ENCODE measurements around the gene IL36A.

IL36A gene

DNA sequence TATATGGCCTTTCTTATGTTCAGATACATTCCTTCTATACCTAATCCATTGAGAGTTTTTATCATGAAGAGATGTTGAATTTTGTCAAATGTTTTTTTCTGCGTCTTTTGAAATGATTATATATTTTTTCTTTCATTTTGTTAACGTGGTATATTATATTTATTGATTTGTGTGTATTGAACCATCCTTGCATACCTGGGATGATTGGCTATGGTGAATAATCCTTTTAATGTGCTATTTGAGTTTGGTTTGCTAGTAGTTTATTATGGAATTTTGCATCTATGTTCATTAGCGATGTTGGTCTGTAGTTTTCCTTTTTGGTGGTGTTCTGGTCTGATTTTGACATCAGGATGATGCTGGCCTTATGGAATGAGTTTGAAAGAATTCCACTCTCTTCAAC, 15.6 kb upstream of the IL36A start:
- Histone ChIP-seq H2AFZ (no peak overlapping the region), H3K36me3 (ENCODE audit: control insufficient read depth, insufficient read depth, low read length) (no peaks in the 10 kb centered on the region), H3K4me3 (ENCODE audit: low read depth, low read length) (no peak overlapping the region), H3K79me2 (no peaks in the 10 kb centered on the region), H3K4me1 (no peaks in the 10 kb centered on the region), H3K9me3 (ENCODE audit: control insufficient read depth, low read length) (peaks cover 3% of the 10 kb centered on the region), H3K27me3 (ENCODE audit: control insufficient read depth, insufficient read depth, low read length) (no peaks in the 10 kb centered on the region), H3K27ac (no peak overlapping the region), H3K9ac (no peak overlapping the region), H3K4me2 (ENCODE audit: low read length) (no peak overlapping the region)
- TF ChIP-seq, protein P1, sequence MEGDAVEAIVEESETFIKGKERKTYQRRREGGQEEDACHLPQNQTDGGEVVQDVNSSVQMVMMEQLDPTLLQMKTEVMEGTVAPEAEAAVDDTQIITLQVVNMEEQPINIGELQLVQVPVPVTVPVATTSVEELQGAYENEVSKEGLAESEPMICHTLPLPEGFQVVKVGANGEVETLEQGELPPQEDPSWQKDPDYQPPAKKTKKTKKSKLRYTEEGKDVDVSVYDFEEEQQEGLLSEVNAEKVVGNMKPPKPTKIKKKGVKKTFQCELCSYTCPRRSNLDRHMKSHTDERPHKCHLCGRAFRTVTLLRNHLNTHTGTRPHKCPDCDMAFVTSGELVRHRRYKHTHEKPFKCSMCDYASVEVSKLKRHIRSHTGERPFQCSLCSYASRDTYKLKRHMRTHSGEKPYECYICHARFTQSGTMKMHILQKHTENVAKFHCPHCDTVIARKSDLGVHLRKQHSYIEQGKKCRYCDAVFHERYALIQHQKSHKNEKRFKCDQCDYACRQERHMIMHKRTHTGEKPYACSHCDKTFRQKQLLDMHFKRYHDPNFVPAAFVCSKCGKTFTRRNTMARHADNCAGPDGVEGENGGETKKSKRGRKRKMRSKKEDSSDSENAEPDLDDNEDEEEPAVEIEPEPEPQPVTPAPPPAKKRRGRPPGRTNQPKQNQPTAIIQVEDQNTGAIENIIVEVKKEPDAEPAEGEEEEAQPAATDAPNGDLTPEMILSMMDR (IDR thresholded peaks at IDR 0.05): no peak

DNA sequence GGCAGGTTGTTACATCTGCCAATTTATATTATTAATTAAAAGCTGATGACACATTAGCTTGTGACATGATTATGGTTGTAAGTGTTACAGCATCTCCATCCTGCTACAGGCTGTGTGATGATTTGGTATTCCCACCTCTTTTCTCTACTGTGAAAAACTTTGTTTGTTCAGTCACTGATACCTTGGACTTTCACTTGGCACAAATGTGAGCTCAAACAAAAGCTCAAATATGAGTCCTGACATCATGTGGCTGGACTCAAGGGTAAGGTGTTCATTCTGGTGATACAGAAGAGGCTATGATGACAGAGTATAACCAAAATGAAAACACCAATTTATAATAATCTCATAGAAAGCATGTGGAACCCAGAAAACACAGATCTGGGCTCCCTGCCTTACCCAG, 11.4 kb upstream of the IL36A start:
- no peak overlapping the region for H2AFZ ChIP-seq
- no peak overlapping the region for H3K4me3 ChIP-seq (ENCODE audit: low read depth, low read length)
- H3K79me2 ChIP-seq: no peaks in the 10 kb centered on the region
- no peaks in the 10 kb centered on the region for H3K36me3 ChIP-seq (ENCODE audit: control insufficient read depth, insufficient read depth, low read length)
- TF ChIP-seq, protein P1 (IDR thresholded peaks at IDR 0.05): no peak
- no peak overlapping the region for H3K4me2 ChIP-seq (ENCODE audit: low read length)
- peaks cover 3% of the 10 kb centered on the region for H3K9me3 ChIP-seq (ENCODE audit: control insufficient read depth, low read length)
- no peaks in the 10 kb centered on the region for H3K27me3 ChIP-seq (ENCODE audit: control insufficient read depth, insufficient read depth, low read length)
- H3K9ac ChIP-seq: no peak overlapping the region
- no peak overlapping the region for H3K27ac ChIP-seq
- H3K4me1 ChIP-seq: no peaks in the 10 kb centered on the region

DNA sequence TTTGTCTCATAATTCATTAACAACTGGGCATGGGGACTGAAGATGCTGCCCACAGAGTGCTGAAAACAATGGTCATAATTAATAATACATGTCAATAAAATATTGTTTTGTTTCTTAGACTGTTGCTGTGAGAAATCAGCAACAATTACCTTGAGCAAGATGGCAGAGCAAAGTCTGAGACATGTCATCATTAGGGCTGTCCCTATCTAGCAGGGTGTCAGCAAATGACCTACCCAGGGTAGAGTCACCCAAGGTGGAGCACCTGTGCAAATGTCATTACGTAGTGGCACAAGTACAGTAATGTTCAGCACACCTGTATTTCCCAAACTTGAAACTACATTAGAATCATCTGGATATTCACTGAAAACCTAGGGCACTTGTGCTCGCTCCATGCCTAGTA, 10.6 kb upstream of the IL36A start:
- Histone ChIP-seq H3K27ac (no peak overlapping the region), H2AFZ (no peak overlapping the region), H3K79me2 (no peaks in the 10 kb centered on the region)

DNA sequence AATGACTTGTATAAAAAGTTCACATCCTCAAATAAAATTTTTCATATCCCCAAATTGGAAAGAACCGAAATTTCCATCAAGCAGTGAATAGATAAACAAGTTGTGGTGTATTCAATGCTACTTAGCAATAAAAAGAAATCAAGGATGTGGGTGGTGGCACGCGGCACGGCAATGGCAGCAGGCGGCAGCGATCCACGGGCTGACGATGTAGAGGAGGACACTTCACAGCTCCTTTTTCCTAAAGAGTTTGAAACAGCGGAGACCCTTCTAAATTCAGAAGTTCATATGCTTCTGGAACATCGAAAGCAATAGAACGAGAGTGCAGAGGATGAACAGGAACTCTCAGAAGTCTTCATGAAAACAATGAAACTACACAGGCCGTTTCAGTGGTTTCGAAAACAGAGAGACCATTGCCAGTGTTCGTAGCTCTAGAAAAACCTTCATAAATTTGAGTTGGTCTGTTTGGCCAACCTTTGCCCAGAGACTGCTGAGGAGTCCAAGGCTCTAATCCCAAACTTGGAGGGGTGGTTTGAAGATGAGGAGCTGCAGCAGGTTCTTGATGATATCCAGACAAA, 9.8 kb upstream of the IL36A start:
- Histone ChIP-seq H3K4me3 (ENCODE audit: low read depth, low read length) (no peak overlapping the region), H3K27ac (no peak overlapping the region), H3K4me2 (ENCODE audit: low read length) (no peak overlapping the region), H3K27me3 (ENCODE audit: control insufficient read depth, insufficient read depth, low read length) (no peaks in the 10 kb centered on the region), H3K9me3 (ENCODE audit: control insufficient read depth, low read length) (no peaks in the 10 kb centered on the region), H3K79me2 (no peaks in the 10 kb centered on the region), H2AFZ (no peak overlapping the region), H3K9ac (no peak overlapping the region), H3K4me1 (no peaks in the 10 kb centered on the region), H3K36me3 (ENCODE audit: control insufficient read depth, insufficient read depth, low read length) (no peaks in the 10 kb centered on the region)
- TF ChIP-seq, protein P1 (IDR thresholded peaks at IDR 0.05): no peak

More for the DNA sequence above, 10.6 kb upstream of the IL36A start:
- Histone ChIP-seq H3K27me3 (ENCODE audit: control insufficient read depth, insufficient read depth, low read length) (no peaks in the 10 kb centered on the region), H3K9me3 (ENCODE audit: control insufficient read depth, low read length) (peaks cover 3% of the 10 kb centered on the region), H3K4me3 (ENCODE audit: low read depth, low read length) (no peak overlapping the region), H3K36me3 (ENCODE audit: control insufficient read depth, insufficient read depth, low read length) (no peaks in the 10 kb centered on the region), H3K4me1 (no peaks in the 10 kb centered on the region), H3K9ac (no peak overlapping the region), H3K4me2 (ENCODE audit: low read length) (no peak overlapping the region)
- TF ChIP-seq, protein P1 (IDR thresholded peaks at IDR 0.05): no peak

DNA sequence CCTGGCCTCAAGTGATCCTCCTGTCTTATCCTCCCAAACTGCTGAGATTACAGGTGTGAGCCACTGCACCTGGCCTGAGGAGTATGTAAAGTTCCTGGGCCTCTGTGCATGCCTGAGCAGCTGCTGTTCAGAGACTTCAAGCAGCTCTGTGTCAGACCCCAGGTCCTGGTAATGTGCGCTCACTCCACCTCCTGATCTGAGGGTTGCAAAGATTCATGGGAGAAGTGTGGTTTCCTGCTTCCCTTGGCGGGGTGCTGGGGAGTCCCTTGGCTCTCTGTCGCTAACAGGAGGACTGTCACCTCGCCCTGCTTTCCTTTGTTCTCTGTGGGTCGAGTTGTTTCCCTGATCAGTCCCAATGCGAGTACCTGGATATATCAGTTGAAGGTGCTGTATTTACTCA, 8.6 kb upstream of the IL36A start:
- Histone ChIP-seq H3K79me2 (no peaks in the 10 kb centered on the region), H3K9ac (no peak overlapping the region), H3K4me2 (ENCODE audit: low read length) (no peak overlapping the region), H3K27ac (no peak overlapping the region), H3K4me3 (ENCODE audit: low read depth, low read length) (no peak overlapping the region), H3K9me3 (ENCODE audit: control insufficient read depth, low read length) (no peaks in the 10 kb centered on the region), H3K36me3 (ENCODE audit: control insufficient read depth, insufficient read depth, low read length) (no peaks in the 10 kb centered on the region), H3K27me3 (ENCODE audit: control insufficient read depth, insufficient read depth, low read length) (no peaks in the 10 kb centered on the region), H3K4me1 (no peaks in the 10 kb centered on the region), H2AFZ (no peak overlapping the region)
- TF ChIP-seq, protein P1 (IDR thresholded peaks at IDR 0.05): no peak

All from parathyroid adenoma (tissue), 2 donors.